GM23338 (cell line): ENCODE results near the gene LBHD1. TPM values are rescaled to one million over a fixed set of nuclear protein-coding genes. Genes with fewer than 3 reads are reported as not detected.

Experiments
- ATAC-seq: fragments of 200-7000 bp; cut with Tn5 transposase; 3 replicates; pipeline ENCODE4 v1.9.1; 2020
- DNase-seq: peaks from one replicate; pipeline ENCODE4 v3.0.0-alpha.2; 2015; ENCODE audit warnings: low spot score
- H2AFZ ChIP-seq: fragments of 200-600 bp; sonication (generic); 2 replicates; pipeline ENCODE4 v1.8.0; 2016; ENCODE audit warnings: antibody characterized with exemption, mild to moderate bottlenecking, moderate library complexity
- H3F3A ChIP-seq: fragments of 200-600 bp; sonication (generic); replicated peaks from 2 replicates; pipeline ENCODE4 v1.8.0; 2017; ENCODE audit warnings: antibody characterized with exemption, mixed run types, low read depth
- H3K27ac ChIP-seq: fragments of 200-600 bp; sonication (generic); 2 replicates; pipeline ENCODE4 v1.6.1; 2016; ENCODE audit warnings: low read depth
- H3K27me3 ChIP-seq: fragments of 200-600 bp; sonication (generic); 2 replicates; pipeline ENCODE4 v1.8.0; 2016; ENCODE audit warnings: mild to moderate bottlenecking, mixed run types, moderate library complexity; ENCODE audit not compliant: insufficient read depth
- H3K36me3 ChIP-seq: fragments of 200-600 bp; sonication (generic); 2 replicates; pipeline ENCODE4 v1.8.0; 2016; ENCODE audit warnings: mild to moderate bottlenecking; ENCODE audit not compliant: insufficient read depth
- H3K4me1 ChIP-seq: fragments of 200-600 bp; sonication (generic); 2 replicates; pipeline ENCODE4 v1.8.0; 2016; ENCODE audit warnings: mild to moderate bottlenecking, moderate library complexity; ENCODE audit not compliant: insufficient read depth
- H3K4me2 ChIP-seq: fragments of 200-600 bp; sonication (generic); 2 replicates; pipeline ENCODE4 v1.7.1; 2017; ENCODE audit warnings: mixed run types
- H3K4me3 ChIP-seq: fragments of 200-600 bp; sonication (generic); 2 replicates; pipeline ENCODE4 v1.6.1; 2016; ENCODE audit warnings: mixed run types
- H3K79me2 ChIP-seq: fragments of 200-600 bp; sonication (generic); replicated peaks from 2 replicates; pipeline ENCODE4 v1.8.0; 2017; ENCODE audit warnings: mild to moderate bottlenecking; ENCODE audit not compliant: insufficient read depth
- H3K9me2 ChIP-seq: fragments of 200-600 bp; sonication (generic); 2 replicates; pipeline ENCODE4 v1.8.0; 2017; ENCODE audit not compliant: insufficient read depth
- H4K20me1 ChIP-seq: fragments of 200-600 bp; sonication (generic); replicated peaks from 2 replicates; pipeline ENCODE4 v1.8.0; 2017; ENCODE audit warnings: mild to moderate bottlenecking; ENCODE audit not compliant: insufficient read depth
- H3K27ac Mint-ChIP-seq: 2 replicates; pipeline ENCODE4 v1.8.0; 2020; ENCODE audit warnings: inconsistent platforms, mild to moderate bottlenecking, moderate library complexity, mixed read lengths
- H3K27me3 Mint-ChIP-seq: 3 replicates; pipeline ENCODE4 v1.8.0; 2022; ENCODE audit warnings: low read depth, mild to moderate bottlenecking, moderate library complexity, mixed read lengths, inconsistent platforms; ENCODE audit not compliant: insufficient read depth, poor library complexity
- H3K36me3 Mint-ChIP-seq: 3 replicates; pipeline ENCODE4 v1.8.0; 2021; ENCODE audit warnings: low read depth, mild to moderate bottlenecking, inconsistent platforms, moderate library complexity, mixed read lengths
- H3K4me1 Mint-ChIP-seq: 3 replicates; pipeline ENCODE4 v1.8.0; 2020; ENCODE audit warnings: mild to moderate bottlenecking, inconsistent platforms, mixed read lengths
- H3K4me3 Mint-ChIP-seq: 3 replicates; pipeline ENCODE4 v1.8.0; 2021; ENCODE audit warnings: moderate library complexity, mild to moderate bottlenecking, inconsistent platforms, mixed read lengths
- H3K9me3 Mint-ChIP-seq: 3 replicates; pipeline ENCODE4 v1.8.0; 2020; ENCODE audit warnings: moderate library complexity, mild to moderate bottlenecking, inconsistent platforms, mixed read lengths
- CREB1 ChIP-seq: fragments of 250-450 bp; sonication (Bioruptor Pico); IDR thresholded peaks from 2 replicates; pipeline ENCODE4 v1.5.0; 2020; ENCODE audit warnings: low read depth, mild to moderate bottlenecking, moderate library complexity
- CTCF ChIP-seq, 2 experiments: fragments of 200-600 bp in 1 of 2; sonication (generic) in 1 of 2; conservative IDR thresholded peaks; 2 replicates each; pipeline versions ENCODE4 v1.5.1 to v1.6.1; 2016 to 2017; ENCODE audit warnings: antibody characterized with exemption in 2 of 2, low read depth in 2 of 2, mild to moderate bottlenecking in 2 of 2, moderate library complexity in 1 of 2
- EZH2 ChIP-seq: fragments of 200-600 bp; sonication (generic); IDR thresholded peaks from one replicate; pipeline ENCODE4 v1.8.0; 2017; ENCODE audit warnings: antibody characterized with exemption, mild to moderate bottlenecking, low read depth; ENCODE audit not compliant: unreplicated experiment
- EZH2phosphoT487 ChIP-seq: fragments of 200-600 bp; sonication (generic); IDR thresholded peaks from one replicate; pipeline ENCODE4 v1.8.1; 2018; ENCODE audit warnings: antibody characterized with exemption; ENCODE audit not compliant: unreplicated experiment
- JUNB ChIP-seq: IDR thresholded peaks from one replicate; pipeline ENCODE4 v1.6.1; 2016; ENCODE audit warnings: antibody characterized with exemption; ENCODE audit not compliant: unreplicated experiment
- NANOG ChIP-seq: IDR thresholded peaks from 2 replicates; pipeline ENCODE4 v1.6.1; 2016; ENCODE audit warnings: antibody characterized with exemption, borderline replicate concordance
- POLR2AphosphoS5 ChIP-seq: IDR thresholded peaks from 2 replicates; pipeline ENCODE4 v1.6.1; 2016; ENCODE audit warnings: antibody characterized with exemption, low read depth
- REST ChIP-seq: IDR thresholded peaks from one replicate; pipeline ENCODE4 v1.6.1; 2018; ENCODE audit warnings: antibody characterized with exemption; ENCODE audit not compliant: unreplicated experiment
- STAT1 ChIP-seq: IDR thresholded peaks from one replicate; pipeline ENCODE4 v1.6.1; 2016; ENCODE audit warnings: antibody characterized with exemption; ENCODE audit not compliant: unreplicated experiment
- ZNF114 ChIP-seq: fragments of 250-450 bp; sonication (Bioruptor Pico); IDR thresholded peaks from 2 replicates; pipeline ENCODE4 v1.5.0; 2020; ENCODE audit warnings: mild to moderate bottlenecking, moderate library complexity
- ZNF331 ChIP-seq: fragments of 250-450 bp; sonication (Bioruptor Pico); IDR thresholded peaks from 2 replicates; pipeline ENCODE4 v1.5.0; 2020; ENCODE audit warnings: low read depth, mild to moderate bottlenecking, moderate library complexity
- polyA plus RNA-seq: library from polyadenylated mRNA; unstranded; fragments of >200 nt; fragmentation: Nextera tagmentation; extraction: Ambion mirVana; gene quantifications from 2 replicates; pipeline ENCODE4 v1.2.1, GENCODE V29; 2016
- total RNA-seq: library from RNA; depleted of rRNA; stranded (reverse); fragments of >200 nt; shearing (Covaris generic); gene quantifications from 2 replicates; pipeline ENCODE4 v1.2.3, GENCODE V29; 2014
- TF ChIP-seq, protein P1 (sequence below): fragments of 250-450 bp; sonication (Bioruptor Pico); IDR thresholded peaks from 2 replicates; pipeline ENCODE4 v1.5.0; 2020; ENCODE audit warnings: mild to moderate bottlenecking, moderate library complexity
- TF ChIP-seq, protein P2 (sequence below): IDR thresholded peaks from 2 replicates; pipeline ENCODE4 v1.6.1; 2016; ENCODE audit warnings: antibody characterized with exemption

Gene LBHD1
- total and polyA plus RNA-seq, 2 experiments from 2014 or later = 2.8 to 2.9 TPM

GRCh38 chr11:62713343-62713742 lies 41.3 kb upstream of the LBHD1 start:
- DNase-seq (no peak), ATAC-seq (no peak)
- Mint-ChIP-seq H3K9me3 (no peaks in the 10 kb centered on the region), H3K27ac (peak overlapping the region; percentile 90), H3K36me3 (peaks cover 81% of the 10 kb centered on the region), H3K27me3 (peaks cover 12% of the 10 kb centered on the region), H3K4me3 (no peak overlapping the region; the same call in 2 of the 3 replicates), H3K4me1 (peaks cover 64% of the 10 kb centered on the region)
- no peak overlapping the region for H3K4me2 ChIP-seq
- H3K27ac ChIP-seq = peak overlapping the region; percentile 70
- peaks cover 64% of the 10 kb centered on the region for H3F3A ChIP-seq
- H3K4me3 ChIP-seq = no peak overlapping the region
- peaks cover 12% of the 10 kb centered on the region for H4K20me1 ChIP-seq
- no peak overlapping the region for H2AFZ ChIP-seq
- peaks cover 66% of the 10 kb centered on the region for H3K36me3 ChIP-seq
- peaks cover 19% of the 10 kb centered on the region; the same call in 1 of the 2 replicates for H3K4me1 ChIP-seq
- peaks cover 19% of the 10 kb centered on the region for H3K79me2 ChIP-seq
- H3K9me2 ChIP-seq = no peaks in the 10 kb centered on the region
- H3K27me3 ChIP-seq = no peaks in the 10 kb centered on the region
- TF ChIP-seq, protein P1, sequence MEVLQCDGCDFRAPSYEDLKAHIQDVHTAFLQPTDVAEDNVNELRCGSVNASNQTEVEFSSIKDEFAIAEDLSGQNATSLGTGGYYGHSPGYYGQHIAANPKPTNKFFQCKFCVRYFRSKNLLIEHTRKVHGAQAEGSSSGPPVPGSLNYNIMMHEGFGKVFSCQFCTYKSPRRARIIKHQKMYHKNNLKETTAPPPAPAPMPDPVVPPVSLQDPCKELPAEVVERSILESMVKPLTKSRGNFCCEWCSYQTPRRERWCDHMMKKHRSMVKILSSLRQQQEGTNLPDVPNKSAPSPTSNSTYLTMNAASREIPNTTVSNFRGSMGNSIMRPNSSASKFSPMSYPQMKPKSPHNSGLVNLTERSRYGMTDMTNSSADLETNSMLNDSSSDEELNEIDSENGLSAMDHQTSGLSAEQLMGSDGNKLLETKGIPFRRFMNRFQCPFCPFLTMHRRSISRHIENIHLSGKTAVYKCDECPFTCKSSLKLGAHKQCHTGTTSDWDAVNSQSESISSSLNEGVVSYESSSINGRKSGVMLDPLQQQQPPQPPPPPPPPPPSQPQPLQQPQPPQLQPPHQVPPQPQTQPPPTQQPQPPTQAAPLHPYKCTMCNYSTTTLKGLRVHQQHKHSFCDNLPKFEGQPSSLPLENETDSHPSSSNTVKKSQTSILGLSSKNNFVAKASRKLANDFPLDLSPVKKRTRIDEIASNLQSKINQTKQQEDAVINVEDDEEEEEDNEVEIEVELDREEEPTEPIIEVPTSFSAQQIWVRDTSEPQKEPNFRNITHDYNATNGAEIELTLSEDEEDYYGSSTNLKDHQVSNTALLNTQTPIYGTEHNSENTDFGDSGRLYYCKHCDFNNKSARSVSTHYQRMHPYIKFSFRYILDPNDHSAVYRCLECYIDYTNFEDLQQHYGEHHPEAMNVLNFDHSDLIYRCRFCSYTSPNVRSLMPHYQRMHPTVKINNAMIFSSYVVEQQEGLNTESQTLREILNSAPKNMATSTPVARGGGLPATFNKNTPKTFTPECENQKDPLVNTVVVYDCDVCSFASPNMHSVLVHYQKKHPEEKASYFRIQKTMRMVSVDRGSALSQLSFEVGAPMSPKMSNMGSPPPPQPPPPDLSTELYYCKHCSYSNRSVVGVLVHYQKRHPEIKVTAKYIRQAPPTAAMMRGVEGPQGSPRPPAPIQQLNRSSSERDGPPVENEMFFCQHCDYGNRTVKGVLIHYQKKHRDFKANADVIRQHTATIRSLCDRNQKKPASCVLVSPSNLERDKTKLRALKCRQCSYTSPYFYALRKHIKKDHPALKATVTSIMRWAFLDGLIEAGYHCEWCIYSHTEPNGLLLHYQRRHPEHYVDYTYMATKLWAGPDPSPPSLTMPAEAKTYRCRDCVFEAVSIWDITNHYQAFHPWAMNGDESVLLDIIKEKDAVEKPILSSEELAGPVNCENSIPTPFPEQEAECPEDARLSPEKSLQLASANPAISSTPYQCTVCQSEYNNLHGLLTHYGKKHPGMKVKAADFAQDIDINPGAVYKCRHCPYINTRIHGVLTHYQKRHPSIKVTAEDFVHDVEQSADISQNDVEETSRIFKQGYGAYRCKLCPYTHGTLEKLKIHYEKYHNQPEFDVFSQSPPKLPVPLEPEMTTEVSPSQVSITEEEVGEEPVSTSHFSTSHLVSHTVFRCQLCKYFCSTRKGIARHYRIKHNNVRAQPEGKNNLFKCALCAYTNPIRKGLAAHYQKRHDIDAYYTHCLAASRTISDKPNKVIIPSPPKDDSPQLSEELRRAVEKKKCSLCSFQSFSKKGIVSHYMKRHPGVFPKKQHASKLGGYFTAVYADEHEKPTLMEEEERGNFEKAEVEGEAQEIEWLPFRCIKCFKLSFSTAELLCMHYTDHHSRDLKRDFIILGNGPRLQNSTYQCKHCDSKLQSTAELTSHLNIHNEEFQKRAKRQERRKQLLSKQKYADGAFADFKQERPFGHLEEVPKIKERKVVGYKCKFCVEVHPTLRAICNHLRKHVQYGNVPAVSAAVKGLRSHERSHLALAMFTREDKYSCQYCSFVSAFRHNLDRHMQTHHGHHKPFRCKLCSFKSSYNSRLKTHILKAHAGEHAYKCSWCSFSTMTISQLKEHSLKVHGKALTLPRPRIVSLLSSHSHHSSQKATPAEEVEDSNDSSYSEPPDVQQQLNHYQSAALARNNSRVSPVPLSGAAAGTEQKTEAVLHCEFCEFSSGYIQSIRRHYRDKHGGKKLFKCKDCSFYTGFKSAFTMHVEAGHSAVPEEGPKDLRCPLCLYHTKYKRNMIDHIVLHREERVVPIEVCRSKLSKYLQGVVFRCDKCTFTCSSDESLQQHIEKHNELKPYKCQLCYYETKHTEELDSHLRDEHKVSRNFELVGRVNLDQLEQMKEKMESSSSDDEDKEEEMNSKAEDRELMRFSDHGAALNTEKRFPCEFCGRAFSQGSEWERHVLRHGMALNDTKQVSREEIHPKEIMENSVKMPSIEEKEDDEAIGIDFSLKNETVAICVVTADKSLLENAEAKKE (CRISPR knock-in tag) = no peak
- TF ChIP-seq POLR2AphosphoS5 (no peak), CTCF (conservative IDR thresholded peaks at IDR 0.05; ENCODE audit: low read depth in 2 of 2) (no peak), CREB1 (CRISPR knock-in tag) (no peak), JUNB (no peak), EZH2phosphoT487 (no peak), REST (no peak), EZH2 (no peak), ZNF114 (CRISPR knock-in tag) (no peak), ZNF331 (CRISPR knock-in tag) (no peak), NANOG (no peak), STAT1 (no peak)
- TF ChIP-seq, protein P2, sequence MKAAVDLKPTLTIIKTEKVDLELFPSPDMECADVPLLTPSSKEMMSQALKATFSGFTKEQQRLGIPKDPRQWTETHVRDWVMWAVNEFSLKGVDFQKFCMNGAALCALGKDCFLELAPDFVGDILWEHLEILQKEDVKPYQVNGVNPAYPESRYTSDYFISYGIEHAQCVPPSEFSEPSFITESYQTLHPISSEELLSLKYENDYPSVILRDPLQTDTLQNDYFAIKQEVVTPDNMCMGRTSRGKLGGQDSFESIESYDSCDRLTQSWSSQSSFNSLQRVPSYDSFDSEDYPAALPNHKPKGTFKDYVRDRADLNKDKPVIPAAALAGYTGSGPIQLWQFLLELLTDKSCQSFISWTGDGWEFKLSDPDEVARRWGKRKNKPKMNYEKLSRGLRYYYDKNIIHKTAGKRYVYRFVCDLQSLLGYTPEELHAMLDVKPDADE = no peak
